PC-3 (cell line): ENCODE results near the gene MAPK13. TPM values are rescaled to one million over a fixed set of nuclear protein-coding genes. Genes with fewer than 3 reads are reported as not detected.

Experiments used
- ATAC-seq: fragments of 200-7000 bp; cut with Tn5 transposase; 2 replicates; pipeline ENCODE4 v1.9.1; 2020; ENCODE audit warnings: mild to moderate bottlenecking, moderate library complexity
- BruUV-seq: library from RNA; stranded (reverse); fragments of 400-500 nt; replicated peaks from 2 replicates; lab custom pipeline; 2021; lab: Mats Ljungman, UMichigan
- CTCF ChIA-PET: fragments of 300-600 bp; sonication (Branson Sonifier 250); formaldehyde crosslinking; loops from one replicate; lab custom pipeline; 2022; ENCODE audit warnings: antibody characterized with exemption; lab: Charles Lee
- POLR2A ChIA-PET: fragments of 300-600 bp; sonication (Branson Sonifier 250); formaldehyde crosslinking; loops from one replicate; lab custom pipeline; 2022; ENCODE audit warnings: antibody characterized with exemption; ENCODE audit not compliant: unreplicated experiment; lab: Charles Lee
- DNase-seq: peaks from one replicate; pipeline ENCODE4 v3.0.0-alpha.2; 2015
- H2AFZ ChIP-seq: fragments of 300-600 bp; sonication (generic); 2 replicates; pipeline ENCODE4 v1.6.0; 2016; ENCODE audit warnings: antibody characterized with exemption, low read length
- H3F3A ChIP-seq: fragments of 300-600 bp; sonication (generic); one replicate; pipeline ENCODE4 v1.6.0; 2017; ENCODE audit warnings: antibody characterized with exemption, low read length, control low read depth, mild to moderate bottlenecking; ENCODE audit not compliant: unreplicated experiment
- H3K27ac ChIP-seq: fragments of 300-600 bp; sonication (generic); 2 replicates; pipeline ENCODE4 v1.5.1; 2016; ENCODE audit warnings: mild to moderate bottlenecking, low read length
- H3K27me3 ChIP-seq: fragments of 300-600 bp; sonication (generic); 2 replicates; pipeline ENCODE4 v1.6.1; 2016; ENCODE audit warnings: low read length, mixed read lengths
- H3K36me3 ChIP-seq: fragments of 300-600 bp; sonication (generic); 2 replicates; pipeline ENCODE4 v1.6.1; 2016; ENCODE audit warnings: low read depth, mixed run types, low read length, mixed read lengths
- H3K4me1 ChIP-seq: fragments of 300-600 bp; sonication (generic); 2 replicates; pipeline ENCODE4 v1.5.1; 2016; ENCODE audit warnings: low read length; ENCODE audit not compliant: insufficient read depth
- H3K4me2 ChIP-seq: fragments of 300-600 bp; sonication (generic); 2 replicates; pipeline ENCODE4 v1.6.0; 2016; ENCODE audit warnings: low read length
- H3K4me3 ChIP-seq: fragments of 300-600 bp; sonication (generic); 2 replicates; pipeline ENCODE4 v1.5.1; 2016; ENCODE audit warnings: mild to moderate bottlenecking, low read length, mixed read lengths
- H3K79me2 ChIP-seq: fragments of 300-600 bp; sonication (generic); 2 replicates; pipeline ENCODE4 v1.6.1; 2017; ENCODE audit warnings: low read length, mixed read lengths
- H3K9ac ChIP-seq: fragments of 300-600 bp; sonication (generic); 2 replicates; pipeline ENCODE4 v1.6.0; 2016; ENCODE audit warnings: mild to moderate bottlenecking, low read length
- H3K9me2 ChIP-seq: fragments of 300-600 bp; sonication (generic); replicated peaks from 2 replicates; pipeline ENCODE4 v1.6.1; 2016; ENCODE audit warnings: mixed run types, low read length, mixed read lengths
- H3K9me3 ChIP-seq: fragments of 300-600 bp; sonication (generic); 2 replicates; pipeline ENCODE4 v1.6.1; 2016; ENCODE audit warnings: low read length, mixed read lengths
- H4K20me1 ChIP-seq: fragments of 300-600 bp; sonication (generic); 2 replicates; pipeline ENCODE4 v1.6.1; 2016; ENCODE audit warnings: low read length, mixed read lengths
- EZH2 ChIP-seq: fragments of 300-600 bp; sonication (generic); IDR thresholded peaks from one replicate; pipeline ENCODE4 v1.6.1; 2017; ENCODE audit warnings: antibody characterized with exemption, mild to moderate bottlenecking, low read length; ENCODE audit not compliant: unreplicated experiment
- EZH2phosphoT487 ChIP-seq: fragments of 300-600 bp; sonication (generic); IDR thresholded peaks from 2 replicates; pipeline ENCODE4 v1.6.1; 2018; ENCODE audit warnings: mild to moderate bottlenecking, antibody characterized with exemption, low read length, borderline replicate concordance
- intact Hi-C: fragments of 100-400 bp; cut with micrococcal nuclease; formaldehyde crosslinking; loops from 2 replicates; pipeline ENCODE4 v1.9.0; 2023
- total RNA-seq: library from RNA; depleted of rRNA; stranded (reverse); fragments of >200 nt; gene quantifications from 2 replicates; pipeline ENCODE4 v1.2.3, GENCODE V29; 2014
- TF ChIP-seq, protein P1 (sequence below): fragments of 300-600 bp; sonication (generic); conservative IDR thresholded peaks from 2 replicates; pipeline ENCODE4 v1.5.1; 2017; ENCODE audit warnings: antibody characterized with exemption, low read depth, mild to moderate bottlenecking, low read length

The MAPK13 gene
- total RNA-seq, 1 experiment from 2014 or later, result 41.4 TPM

DNA sequence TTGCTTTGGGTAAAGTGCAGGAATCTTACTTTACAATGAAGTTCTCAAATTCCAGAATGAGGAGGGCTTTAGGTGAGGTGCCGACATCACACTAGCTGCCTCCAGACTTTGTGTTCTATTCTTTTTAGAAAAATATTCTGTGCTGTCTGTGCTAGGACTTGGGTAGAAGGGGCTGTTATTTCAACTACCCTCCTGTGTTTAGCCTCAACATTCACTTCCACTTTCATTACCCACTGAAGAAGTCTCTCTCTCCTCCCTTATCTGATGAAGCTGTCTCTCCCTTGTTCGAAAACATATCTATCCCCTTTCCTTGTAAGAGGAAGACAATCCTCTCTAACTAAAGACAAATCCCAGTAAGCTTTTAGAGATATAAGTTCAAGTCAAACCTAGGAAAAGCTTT is 41.3 kb downstream of the MAPK13 start:
- TF ChIP-seq EZH2 (no peak), EZH2phosphoT487 (no peak)
- TF ChIP-seq, protein P1, sequence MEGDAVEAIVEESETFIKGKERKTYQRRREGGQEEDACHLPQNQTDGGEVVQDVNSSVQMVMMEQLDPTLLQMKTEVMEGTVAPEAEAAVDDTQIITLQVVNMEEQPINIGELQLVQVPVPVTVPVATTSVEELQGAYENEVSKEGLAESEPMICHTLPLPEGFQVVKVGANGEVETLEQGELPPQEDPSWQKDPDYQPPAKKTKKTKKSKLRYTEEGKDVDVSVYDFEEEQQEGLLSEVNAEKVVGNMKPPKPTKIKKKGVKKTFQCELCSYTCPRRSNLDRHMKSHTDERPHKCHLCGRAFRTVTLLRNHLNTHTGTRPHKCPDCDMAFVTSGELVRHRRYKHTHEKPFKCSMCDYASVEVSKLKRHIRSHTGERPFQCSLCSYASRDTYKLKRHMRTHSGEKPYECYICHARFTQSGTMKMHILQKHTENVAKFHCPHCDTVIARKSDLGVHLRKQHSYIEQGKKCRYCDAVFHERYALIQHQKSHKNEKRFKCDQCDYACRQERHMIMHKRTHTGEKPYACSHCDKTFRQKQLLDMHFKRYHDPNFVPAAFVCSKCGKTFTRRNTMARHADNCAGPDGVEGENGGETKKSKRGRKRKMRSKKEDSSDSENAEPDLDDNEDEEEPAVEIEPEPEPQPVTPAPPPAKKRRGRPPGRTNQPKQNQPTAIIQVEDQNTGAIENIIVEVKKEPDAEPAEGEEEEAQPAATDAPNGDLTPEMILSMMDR, result no peak
- CTCF ChIA-PET, result no interaction called here
- BruUV-seq, result no TSS peak

DNA sequence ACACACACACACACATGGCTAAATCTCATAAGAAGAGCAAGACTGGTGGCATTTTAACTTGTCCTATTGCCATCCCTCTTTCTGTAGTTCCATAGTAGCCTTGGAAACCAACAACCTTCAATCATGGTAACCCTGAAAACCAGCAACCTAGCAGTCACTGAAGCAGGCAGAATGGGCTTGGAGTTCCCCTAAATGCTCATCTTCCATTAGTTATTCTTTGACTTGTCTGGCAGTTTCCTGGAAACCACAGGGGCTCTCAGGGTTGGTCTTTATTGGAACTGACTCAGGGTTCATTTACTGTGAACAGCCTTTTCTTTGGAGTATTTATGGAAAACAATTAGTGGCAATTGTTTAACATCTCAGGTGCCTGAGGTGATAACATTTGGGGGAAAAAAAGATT is 46.9 kb downstream of the MAPK13 start:
- intact Hi-C loops, result no loop called here
- no peak overlapping the region for H3K4me2 ChIP-seq
- no peaks in the 10 kb centered on the region for H3F3A ChIP-seq
- H3K4me3 ChIP-seq, result no peak overlapping the region
- no peak for DNase-seq
- no peak overlapping the region for H3K9ac ChIP-seq
- ChIA-PET POLR2A (no interaction called here), CTCF (no interaction called here)
- no peaks in the 10 kb centered on the region for H3K27me3 ChIP-seq
- no peak for ATAC-seq
- BruUV-seq, result no TSS peak
- H4K20me1 ChIP-seq, result no peaks in the 10 kb centered on the region
- H3K79me2 ChIP-seq, result no peaks in the 10 kb centered on the region
- no peaks in the 10 kb centered on the region for H3K36me3 ChIP-seq
- no peak overlapping the region for H2AFZ ChIP-seq
- H3K27ac ChIP-seq, result no peak overlapping the region
- H3K4me1 ChIP-seq, result no peaks in the 10 kb centered on the region
- no peaks in the 10 kb centered on the region for H3K9me3 ChIP-seq
- TF ChIP-seq EZH2, result no peak
- TF ChIP-seq, protein P1, result no peak
- TF ChIP-seq EZH2phosphoT487, result no peak
- H3K9me2 ChIP-seq, result no peaks in the 10 kb centered on the region

More for the DNA sequence above, 41.3 kb downstream of the MAPK13 start:
- H3K4me3 ChIP-seq, result no peak overlapping the region
- H4K20me1 ChIP-seq, result no peaks in the 10 kb centered on the region
- POLR2A ChIA-PET, result no interaction called here
- no peaks in the 10 kb centered on the region for H3K9me3 ChIP-seq
- intact Hi-C loops, result no loop called here
- H3K79me2 ChIP-seq, result no peaks in the 10 kb centered on the region
- H3F3A ChIP-seq, result no peaks in the 10 kb centered on the region
- H3K27ac ChIP-seq, result no peak overlapping the region
- H2AFZ ChIP-seq, result no peak overlapping the region
- H3K27me3 ChIP-seq, result no peaks in the 10 kb centered on the region
- H3K9ac ChIP-seq, result no peak overlapping the region
- no peak for ATAC-seq
- no peak for DNase-seq
- no peaks in the 10 kb centered on the region for H3K36me3 ChIP-seq
- H3K9me2 ChIP-seq, result no peaks in the 10 kb centered on the region
- H3K4me2 ChIP-seq, result no peak overlapping the region
- no peaks in the 10 kb centered on the region for H3K4me1 ChIP-seq

DNA sequence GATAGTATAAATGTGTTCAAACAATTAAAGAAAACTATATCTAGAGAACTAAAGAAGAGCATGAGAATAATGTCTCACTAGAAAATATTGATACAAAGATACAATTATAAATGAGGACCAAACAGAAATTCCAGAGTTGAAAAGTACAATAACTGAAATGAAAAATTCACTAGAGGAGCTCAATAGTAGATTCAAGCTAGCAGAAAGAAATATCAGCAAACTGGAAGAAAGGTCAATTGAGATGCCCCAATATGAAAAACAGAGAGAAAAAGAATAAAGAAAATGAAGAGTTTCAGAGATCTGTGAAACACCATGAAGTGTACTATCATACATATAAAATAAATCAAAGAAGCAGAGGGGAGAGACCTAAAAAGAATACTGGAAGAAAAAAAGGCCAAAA is 48.2 kb downstream of the MAPK13 start:
- Histone ChIP-seq H3K9me3 (no peaks in the 10 kb centered on the region), H3K36me3 (no peaks in the 10 kb centered on the region), H3K4me2 (no peak overlapping the region), H3K27ac (no peak overlapping the region), H3K9ac (no peak overlapping the region), H3K79me2 (no peaks in the 10 kb centered on the region), H3K4me3 (no peak overlapping the region), H4K20me1 (no peaks in the 10 kb centered on the region), H3K4me1 (no peaks in the 10 kb centered on the region), H3K9me2 (no peaks in the 10 kb centered on the region), H3K27me3 (no peaks in the 10 kb centered on the region), H3F3A (no peaks in the 10 kb centered on the region), H2AFZ (no peak overlapping the region)
- TF ChIP-seq, protein P1, result no peak
- TF ChIP-seq EZH2phosphoT487 (no peak), EZH2 (no peak)
- POLR2A ChIA-PET, result no interaction called here
- no peak for DNase-seq
- ATAC-seq, result no peak
- no TSS peak for BruUV-seq
- CTCF ChIA-PET, result no interaction called here
- intact Hi-C loops, result no loop called here
